HUES48 (cell line): ENCODE results near the gene MRPS23.
A peak's percentile ranks its signal among the peaks of the same experiment; 100 is the strongest.

ENCODE experiments used
- H3K27ac ChIP-seq: one replicate; pipeline ENCODE4 v1.7.0; 2013; ENCODE audit warnings: low read depth, low read length, inconsistent platforms
- H3K27me3 ChIP-seq: 2 replicates; pipeline ENCODE4 v1.6.1; 2013; ENCODE audit warnings: mild to moderate bottlenecking, low read length; ENCODE audit not compliant: control insufficient read depth, insufficient read depth
- H3K36me3 ChIP-seq: 2 replicates; pipeline ENCODE4 v1.6.1; 2013; ENCODE audit warnings: low read length; ENCODE audit not compliant: control insufficient read depth, insufficient read depth
- H3K4me1 ChIP-seq: 2 replicates; pipeline ENCODE4 v1.6.1; 2013; ENCODE audit warnings: mild to moderate bottlenecking, low read length; ENCODE audit not compliant: control insufficient read depth, insufficient read depth
- H3K4me3 ChIP-seq: 2 replicates; pipeline ENCODE4 v1.5.1; 2013; ENCODE audit warnings: mild to moderate bottlenecking, low read depth, low read length
- H3K9ac ChIP-seq: 2 replicates; pipeline ENCODE4 v1.6.1; 2013; ENCODE audit warnings: mild to moderate bottlenecking, low read depth, low read length, moderate library complexity
- H3K9me3 ChIP-seq: 2 replicates; pipeline ENCODE4 v1.6.1; 2013; ENCODE audit warnings: low read length; ENCODE audit not compliant: control insufficient read depth, insufficient read depth

Gene MRPS23

DNA sequence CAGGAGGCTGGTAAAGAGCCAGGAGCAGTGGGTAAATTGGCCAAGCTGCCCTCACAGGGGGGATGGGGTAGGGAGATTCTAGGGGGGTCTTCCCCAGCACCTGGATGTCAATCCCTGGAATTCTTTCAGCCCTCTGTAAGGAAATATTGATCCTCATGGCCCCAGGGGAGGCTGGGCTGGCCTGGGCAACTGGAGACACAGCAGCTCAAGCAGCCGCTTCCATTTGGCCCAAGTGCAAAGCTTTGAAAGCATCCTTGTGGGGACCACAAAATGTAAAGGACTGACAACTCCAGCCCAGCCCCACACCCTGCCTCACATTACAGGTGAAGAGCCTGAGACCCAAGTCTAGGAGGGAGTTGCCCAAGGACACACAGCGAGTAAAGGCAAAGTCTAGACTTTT lies 39.4 kb upstream of the MRPS23 start:
- Histone ChIP-seq H3K9ac (no peak overlapping the region), H3K27me3 (no peaks in the 10 kb centered on the region), H3K4me1 (peaks cover 10% of the 10 kb centered on the region), H3K4me3 (no peak overlapping the region), H3K27ac (no peak overlapping the region), H3K9me3 (no peaks in the 10 kb centered on the region), H3K36me3 (no peaks in the 10 kb centered on the region)

DNA sequence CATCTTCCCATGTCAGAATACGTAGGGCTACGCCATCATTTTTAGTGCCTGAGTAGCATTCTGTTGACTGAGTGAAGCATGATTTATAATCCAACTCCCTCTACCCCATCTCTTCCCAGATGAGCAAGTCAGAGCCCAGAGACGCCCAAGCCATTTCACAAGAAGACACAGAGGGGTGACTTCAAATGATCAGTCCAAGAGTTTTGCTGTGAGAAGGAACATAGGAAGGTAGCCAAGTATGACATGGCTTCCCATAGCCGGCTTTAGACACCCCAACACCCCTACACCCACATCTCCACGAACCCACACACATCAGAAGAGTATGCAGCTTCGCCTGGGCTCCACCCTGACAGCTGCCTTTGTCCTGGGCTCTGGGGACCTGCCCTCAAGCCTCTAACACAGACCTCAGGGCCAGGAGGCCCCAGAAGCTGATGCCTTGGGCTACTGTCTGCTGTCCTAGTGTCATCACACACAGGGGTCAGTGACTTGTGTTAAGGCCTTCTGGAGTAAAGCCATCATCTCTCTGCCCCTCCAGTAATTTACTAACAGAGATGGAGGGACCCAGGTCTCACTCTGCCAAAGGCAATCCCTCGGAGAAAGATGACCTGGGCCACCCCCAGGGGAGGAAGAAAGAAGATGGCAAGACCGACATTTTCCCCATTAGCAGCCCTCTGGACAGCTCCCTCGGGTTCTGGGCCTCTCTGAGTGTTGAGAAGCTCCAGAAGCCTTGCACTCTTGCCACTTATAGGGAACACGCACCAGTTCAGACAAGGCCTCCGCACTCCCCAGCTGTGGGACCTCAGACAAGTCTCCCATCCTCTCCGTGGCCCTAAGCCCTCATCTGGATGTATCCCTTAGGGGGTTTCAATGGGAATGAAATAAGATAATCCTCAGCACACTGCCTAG lies 38.7 kb upstream of the MRPS23 start:
- H3K4me3 ChIP-seq, result no peak overlapping the region
- no peaks in the 10 kb centered on the region for H3K9me3 ChIP-seq
- H3K27me3 ChIP-seq, result no peaks in the 10 kb centered on the region
- H3K4me1 ChIP-seq, result peaks cover 10% of the 10 kb centered on the region
- H3K36me3 ChIP-seq, result no peaks in the 10 kb centered on the region
- no peak overlapping the region for H3K9ac ChIP-seq
- no peak overlapping the region for H3K27ac ChIP-seq

DNA sequence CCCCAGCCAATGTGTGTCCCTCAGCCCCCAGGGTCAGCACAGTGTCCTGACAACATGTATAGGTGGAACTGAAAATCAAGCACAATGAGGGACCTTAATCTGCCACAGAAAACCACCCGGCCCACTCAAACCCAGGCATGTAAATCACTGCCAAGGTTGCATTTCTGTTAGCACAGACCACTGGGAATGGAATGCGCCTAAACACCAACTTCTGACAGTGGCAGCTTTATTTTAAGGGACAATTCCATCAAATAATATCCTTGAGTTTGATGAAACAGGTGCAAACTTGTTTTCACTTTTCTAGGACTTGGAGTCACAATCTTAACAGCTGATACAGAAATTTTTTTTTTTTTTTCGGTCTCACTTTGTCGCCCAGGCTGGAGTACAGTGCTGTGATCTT lies 37.3 kb upstream of the MRPS23 start:
- Histone ChIP-seq H3K4me1 (no peaks in the 10 kb centered on the region), H3K27ac (no peak overlapping the region), H3K9ac (no peak overlapping the region), H3K9me3 (no peaks in the 10 kb centered on the region), H3K4me3 (no peak overlapping the region), H3K36me3 (no peaks in the 10 kb centered on the region), H3K27me3 (no peaks in the 10 kb centered on the region)

DNA sequence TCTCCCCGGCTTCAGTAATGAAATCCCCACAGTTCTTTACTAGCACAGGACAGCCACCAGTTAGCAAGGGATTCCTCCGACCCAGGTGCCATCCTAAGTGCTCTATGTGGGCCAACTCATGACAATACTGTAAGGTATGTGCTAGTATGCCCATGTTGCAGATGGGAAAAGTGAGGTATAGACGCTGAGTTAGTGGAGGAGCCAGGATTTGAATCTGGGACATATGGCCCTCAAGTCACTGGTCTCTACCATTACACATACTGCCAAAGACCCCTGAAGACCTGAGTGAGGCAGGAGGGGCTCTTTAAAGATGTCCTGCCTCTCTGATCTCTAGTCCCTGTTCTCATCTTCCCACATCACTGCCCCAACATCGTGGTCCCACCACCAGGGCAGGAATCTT lies 36.2 kb upstream of the MRPS23 start:
- Histone ChIP-seq H3K9me3 (no peaks in the 10 kb centered on the region), H3K4me3 (no peak overlapping the region), H3K27me3 (no peaks in the 10 kb centered on the region), H3K36me3 (no peaks in the 10 kb centered on the region), H3K4me1 (peaks cover 10% of the 10 kb centered on the region), H3K27ac (no peak overlapping the region), H3K9ac (no peak overlapping the region)

DNA sequence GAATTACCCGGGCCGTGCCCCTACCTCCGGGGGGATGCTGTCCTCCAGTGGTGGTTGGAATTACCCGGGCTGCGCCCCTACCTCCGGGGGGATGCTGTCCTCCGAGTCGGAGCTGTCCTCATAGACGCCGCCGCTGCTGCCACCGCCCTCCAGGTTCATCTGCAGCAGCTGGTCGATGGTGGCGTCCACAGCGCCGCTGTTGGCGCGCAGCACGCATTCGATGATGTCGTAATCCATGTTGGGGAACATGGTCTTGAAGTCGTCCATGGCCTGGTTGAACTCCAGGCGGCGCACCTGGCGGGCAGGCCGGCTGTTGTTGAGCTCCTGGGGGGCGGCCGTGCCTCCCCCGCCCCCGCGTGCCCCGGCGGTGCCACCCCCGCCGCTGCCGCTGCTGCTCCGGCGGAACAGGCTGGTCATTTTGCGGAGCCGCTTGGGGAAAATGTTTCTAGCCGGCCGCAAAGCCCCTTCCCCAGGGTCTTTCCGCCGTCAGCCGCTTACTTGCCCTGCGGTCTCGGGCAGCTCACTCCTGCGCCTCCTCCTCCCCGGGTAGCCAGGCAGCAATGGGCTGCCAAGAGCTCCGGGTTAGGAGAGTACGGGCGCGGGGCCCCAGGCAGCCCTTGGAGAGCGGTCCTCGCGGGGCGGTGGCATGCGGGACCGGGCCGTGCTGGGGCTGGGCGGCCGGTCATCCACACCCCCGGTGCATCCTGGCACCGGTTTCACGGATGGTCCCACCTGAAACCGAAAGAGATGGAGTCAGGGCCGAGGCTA lies 35.5 kb upstream of the MRPS23 start:
- peaks cover 13% of the 10 kb centered on the region for H3K4me1 ChIP-seq
- H3K27me3 ChIP-seq, result no peaks in the 10 kb centered on the region
- H3K27ac ChIP-seq, result no peak overlapping the region
- H3K9ac ChIP-seq, result no peak overlapping the region
- no peaks in the 10 kb centered on the region for H3K9me3 ChIP-seq
- no peak overlapping the region for H3K4me3 ChIP-seq
- no peaks in the 10 kb centered on the region for H3K36me3 ChIP-seq

DNA sequence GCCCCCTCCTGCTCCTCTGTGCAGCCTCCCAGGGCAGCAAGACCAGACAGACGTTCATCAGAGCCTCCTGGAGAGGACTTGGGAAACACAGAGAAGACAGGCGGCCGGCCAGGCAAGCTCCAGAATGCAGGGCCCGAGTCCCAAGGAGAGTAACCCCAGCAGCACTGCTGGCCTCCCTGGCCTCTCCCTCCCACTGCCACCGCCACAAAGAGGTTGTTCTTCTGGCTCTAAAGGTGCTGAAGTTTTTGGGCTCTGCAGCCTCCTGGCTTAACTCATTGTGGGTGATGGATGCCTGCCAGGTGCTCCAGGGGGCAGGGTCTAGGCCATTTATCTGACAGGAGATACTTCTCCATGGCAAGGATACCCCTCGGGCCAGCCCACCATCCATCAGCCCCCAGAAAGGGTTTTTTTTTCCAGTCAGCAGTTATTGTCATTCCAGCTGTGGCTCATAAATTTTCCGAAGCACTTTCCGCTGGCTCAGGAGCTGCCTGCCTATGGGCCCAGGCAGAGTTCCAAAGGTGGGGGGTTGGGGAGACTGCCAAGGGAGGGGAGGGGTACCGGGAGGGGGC lies 32.0 kb upstream of the MRPS23 start:
- H3K4me3 ChIP-seq, result no peak overlapping the region
- peak overlapping the region; percentile 33 for H3K27ac ChIP-seq
- H3K9me3 ChIP-seq, result no peaks in the 10 kb centered on the region
- H3K36me3 ChIP-seq, result no peaks in the 10 kb centered on the region
- peaks cover 13% of the 10 kb centered on the region for H3K27me3 ChIP-seq
- H3K4me1 ChIP-seq, result peaks cover 35% of the 10 kb centered on the region
- no peak overlapping the region for H3K9ac ChIP-seq

DNA sequence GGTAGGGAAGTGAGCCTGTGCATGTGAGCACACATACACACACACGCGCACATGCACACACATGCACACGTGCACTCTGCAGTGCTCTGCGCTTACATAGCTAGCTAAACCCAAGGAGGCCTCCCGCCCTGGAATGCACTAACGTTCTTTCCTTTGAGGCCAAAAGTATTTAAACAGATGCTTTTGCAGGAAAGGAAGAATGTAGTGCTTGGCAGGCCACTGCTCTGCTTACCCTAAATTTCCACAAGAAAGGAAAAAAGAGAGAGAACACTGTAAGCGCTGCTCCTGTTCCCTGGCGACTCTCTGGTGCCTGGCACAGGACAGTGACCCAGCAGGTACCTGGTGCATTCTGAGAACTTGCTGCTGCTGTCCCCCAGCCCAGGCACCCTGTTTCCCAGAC lies 31.3 kb upstream of the MRPS23 start:
- H3K9ac ChIP-seq, result no peak overlapping the region
- no peaks in the 10 kb centered on the region for H3K36me3 ChIP-seq
- no peaks in the 10 kb centered on the region for H3K9me3 ChIP-seq
- H3K27ac ChIP-seq, result peak overlapping the region; percentile 33
- peaks cover 42% of the 10 kb centered on the region for H3K4me1 ChIP-seq
- peaks cover 21% of the 10 kb centered on the region for H3K27me3 ChIP-seq
- H3K4me3 ChIP-seq, result no peak overlapping the region

DNA sequence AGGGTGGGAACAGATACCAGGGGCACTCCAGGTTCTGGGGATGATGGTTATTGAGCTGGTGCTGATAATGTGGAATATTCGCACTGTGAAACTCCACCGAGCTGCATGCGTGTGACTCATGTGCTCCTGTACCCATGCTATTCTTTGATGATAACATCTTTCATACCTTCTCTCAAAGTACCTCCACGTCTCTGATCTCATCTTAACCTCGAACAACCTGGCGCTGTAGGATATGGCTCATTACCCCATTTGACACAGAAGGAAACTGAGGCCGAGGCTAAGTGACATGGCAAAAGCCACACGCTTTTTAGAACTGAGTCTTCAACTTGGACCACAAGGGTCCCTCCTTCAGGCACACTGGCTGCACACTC lies 30.2 kb upstream of the MRPS23 start:
- H3K27ac ChIP-seq, result peak overlapping the region; percentile 89
- H3K4me1 ChIP-seq, result peaks cover 53% of the 10 kb centered on the region

DNA sequence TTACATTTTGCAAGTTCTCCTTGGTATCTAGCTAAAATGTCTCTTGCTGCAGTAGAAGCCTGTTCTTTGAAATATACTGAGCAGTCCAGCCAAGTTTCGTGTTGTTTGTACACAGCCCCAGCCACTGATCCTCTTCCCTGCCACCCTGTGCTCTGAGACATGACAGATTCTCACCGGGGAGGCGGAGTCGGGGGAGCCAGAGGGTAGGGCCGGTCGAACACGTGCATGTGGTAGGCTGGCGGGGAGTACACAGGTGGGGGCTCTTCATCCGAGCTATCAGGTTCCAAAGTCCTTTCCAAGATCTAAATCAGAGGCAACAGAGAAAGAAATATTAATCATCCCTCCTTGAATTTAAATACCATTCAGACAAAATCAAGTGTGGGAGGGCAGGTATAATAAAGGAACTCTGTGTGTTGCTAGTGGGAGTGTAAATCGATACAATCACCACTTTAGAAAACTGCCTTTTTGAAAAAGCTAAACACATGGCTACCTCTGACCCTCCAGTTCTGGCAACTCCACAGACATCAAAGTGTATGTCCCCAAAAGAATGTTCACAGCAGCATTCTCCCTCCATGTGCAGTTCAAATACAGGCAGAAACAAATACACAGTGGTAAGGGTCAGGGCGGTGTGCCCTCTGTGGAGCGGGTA lies 29.7 kb upstream of the MRPS23 start:
- H3K27me3 ChIP-seq, result peaks cover 32% of the 10 kb centered on the region
- no peaks in the 10 kb centered on the region for H3K36me3 ChIP-seq
- no peak overlapping the region for H3K4me3 ChIP-seq
- H3K9me3 ChIP-seq, result no peaks in the 10 kb centered on the region
- H3K4me1 ChIP-seq, result peaks cover 57% of the 10 kb centered on the region
- no peak overlapping the region for H3K9ac ChIP-seq
- H3K27ac ChIP-seq, result peak overlapping the region; percentile 89

More for the DNA sequence above, 30.2 kb upstream of the MRPS23 start:
- H3K4me3 ChIP-seq, result no peak overlapping the region
- peaks cover 29% of the 10 kb centered on the region for H3K27me3 ChIP-seq
- H3K9me3 ChIP-seq, result no peaks in the 10 kb centered on the region
- no peaks in the 10 kb centered on the region for H3K36me3 ChIP-seq
- no peak overlapping the region for H3K9ac ChIP-seq

DNA sequence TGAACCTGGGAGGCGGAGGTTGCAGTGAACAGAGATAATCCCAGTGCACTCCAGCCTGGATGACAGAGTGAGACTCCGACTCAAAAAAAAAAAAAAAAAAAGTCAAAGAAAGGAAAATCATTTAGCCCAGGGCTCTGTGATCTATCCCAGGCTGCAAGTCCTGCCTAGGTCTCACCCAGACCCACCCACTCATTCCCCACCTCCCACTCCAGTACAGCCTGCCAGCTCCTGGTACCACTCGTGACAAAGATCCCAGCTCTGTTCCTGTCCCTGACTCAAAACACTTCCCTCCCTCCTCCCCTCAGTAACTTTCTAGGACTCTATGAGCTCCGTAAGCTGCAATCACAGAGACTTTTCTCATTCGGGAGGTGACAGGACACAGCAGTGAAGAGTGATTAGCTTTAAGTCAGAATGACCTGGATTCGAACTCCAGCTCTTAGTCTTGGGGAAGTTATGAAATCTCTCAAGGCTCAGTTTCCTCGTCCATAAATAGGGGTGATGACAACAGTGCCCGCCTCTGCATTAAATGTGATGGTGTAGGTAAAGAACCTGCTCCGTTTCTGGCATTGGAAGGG lies 28.0 kb upstream of the MRPS23 start:
- H3K27me3 ChIP-seq, result peaks cover 45% of the 10 kb centered on the region
- no peaks in the 10 kb centered on the region for H3K9me3 ChIP-seq
- peaks cover 69% of the 10 kb centered on the region for H3K4me1 ChIP-seq
- no peak overlapping the region for H3K4me3 ChIP-seq
- no peak overlapping the region for H3K27ac ChIP-seq
- no peaks in the 10 kb centered on the region for H3K36me3 ChIP-seq
- no peak overlapping the region for H3K9ac ChIP-seq
